Tibial nerve (tissue), 4 donors: Measurements from ENCODE around the gene ARHGEF4. TPM values are rescaled to one million over a fixed set of nuclear protein-coding genes. Genes with fewer than 3 reads are reported as not detected.

Experiments used
- DNase-seq, 2 donors: peaks; one replicate each; pipeline ENCODE4 v3.0.0-alpha.2; 2019; ENCODE audit warnings: low spot score in 2 of 2
- H3K27ac ChIP-seq, 4 donors: fragments of 200-600 bp; sonication (generic) in 3 of 4; one replicate each; pipeline ENCODE4 v1.5.1; 2017 to 2019; ENCODE audit warnings: mild to moderate bottlenecking in 1 of 4
- H3K27me3 ChIP-seq, 2 donors: fragments of 200-600 bp; sonication (generic) in 1 of 2; one replicate each; pipeline versions ENCODE4 v1.5.1 to v1.6.0; 2017 to 2019
- H3K36me3 ChIP-seq, 3 donors: fragments of 200-600 bp; sonication (generic); one replicate each; pipeline ENCODE4 v1.5.1; 2018 to 2019
- H3K4me1 ChIP-seq, 4 donors: fragments of 200-600 bp; sonication (generic) in 3 of 4; one replicate each; pipeline ENCODE4 v1.5.1; 2017 to 2019
- H3K4me3 ChIP-seq, 4 donors: fragments of 200-600 bp; sonication (generic) in 3 of 4; one replicate each; pipeline ENCODE4 v1.5.1; 2017 to 2019; ENCODE audit warnings: mild to moderate bottlenecking in 1 of 4, moderate library complexity in 1 of 4
- H3K9me3 ChIP-seq, 4 donors: fragments of 200-600 bp; sonication (generic) in 3 of 4; one replicate each; pipeline ENCODE4 v1.5.1; 2017 to 2019
- EP300 ChIP-seq, 2 donors: sonication (generic); formaldehyde crosslinking; IDR thresholded peaks; one replicate each; pipeline ENCODE4 v1.6.1; 2017; ENCODE audit warnings: antibody characterized with exemption in 2 of 2, mild to moderate bottlenecking in 1 of 2
- POLR2A ChIP-seq, 2 donors: fragments of 450-650 bp; IDR thresholded peaks; one replicate each; pipeline ENCODE4 v1.6.1; 2017; ENCODE audit warnings: antibody characterized with exemption in 2 of 2, mild to moderate bottlenecking in 2 of 2, moderate library complexity in 2 of 2
- WGBS, 2 donors: methylation state at CpG; one replicate each; pipeline ENCODE4 v1.1.5; 2018; 5-methylcytosine and 5-hydroxymethylcytosine counted together
- total RNA-seq, 4 donors: library from RNA; depleted of rRNA; stranded (reverse); fragments of >200 nt; gene quantifications; one replicate each; pipeline ENCODE4 v1.1.0, GENCODE V29; 2016
- TF ChIP-seq, protein P1 (sequence below), 5 experiments: fragments of 200-600 bp in 3 of 5; fragments of 450-650 bp in 2 of 5; sonication (generic) in 3 of 5; IDR thresholded peaks; one replicate each; pipeline ENCODE4 v1.5.1; 2016 to 2019; ENCODE audit warnings: antibody characterized with exemption in 5 of 5, mild to moderate bottlenecking in 3 of 5, moderate library complexity in 2 of 5

ARHGEF4 gene, protein sequence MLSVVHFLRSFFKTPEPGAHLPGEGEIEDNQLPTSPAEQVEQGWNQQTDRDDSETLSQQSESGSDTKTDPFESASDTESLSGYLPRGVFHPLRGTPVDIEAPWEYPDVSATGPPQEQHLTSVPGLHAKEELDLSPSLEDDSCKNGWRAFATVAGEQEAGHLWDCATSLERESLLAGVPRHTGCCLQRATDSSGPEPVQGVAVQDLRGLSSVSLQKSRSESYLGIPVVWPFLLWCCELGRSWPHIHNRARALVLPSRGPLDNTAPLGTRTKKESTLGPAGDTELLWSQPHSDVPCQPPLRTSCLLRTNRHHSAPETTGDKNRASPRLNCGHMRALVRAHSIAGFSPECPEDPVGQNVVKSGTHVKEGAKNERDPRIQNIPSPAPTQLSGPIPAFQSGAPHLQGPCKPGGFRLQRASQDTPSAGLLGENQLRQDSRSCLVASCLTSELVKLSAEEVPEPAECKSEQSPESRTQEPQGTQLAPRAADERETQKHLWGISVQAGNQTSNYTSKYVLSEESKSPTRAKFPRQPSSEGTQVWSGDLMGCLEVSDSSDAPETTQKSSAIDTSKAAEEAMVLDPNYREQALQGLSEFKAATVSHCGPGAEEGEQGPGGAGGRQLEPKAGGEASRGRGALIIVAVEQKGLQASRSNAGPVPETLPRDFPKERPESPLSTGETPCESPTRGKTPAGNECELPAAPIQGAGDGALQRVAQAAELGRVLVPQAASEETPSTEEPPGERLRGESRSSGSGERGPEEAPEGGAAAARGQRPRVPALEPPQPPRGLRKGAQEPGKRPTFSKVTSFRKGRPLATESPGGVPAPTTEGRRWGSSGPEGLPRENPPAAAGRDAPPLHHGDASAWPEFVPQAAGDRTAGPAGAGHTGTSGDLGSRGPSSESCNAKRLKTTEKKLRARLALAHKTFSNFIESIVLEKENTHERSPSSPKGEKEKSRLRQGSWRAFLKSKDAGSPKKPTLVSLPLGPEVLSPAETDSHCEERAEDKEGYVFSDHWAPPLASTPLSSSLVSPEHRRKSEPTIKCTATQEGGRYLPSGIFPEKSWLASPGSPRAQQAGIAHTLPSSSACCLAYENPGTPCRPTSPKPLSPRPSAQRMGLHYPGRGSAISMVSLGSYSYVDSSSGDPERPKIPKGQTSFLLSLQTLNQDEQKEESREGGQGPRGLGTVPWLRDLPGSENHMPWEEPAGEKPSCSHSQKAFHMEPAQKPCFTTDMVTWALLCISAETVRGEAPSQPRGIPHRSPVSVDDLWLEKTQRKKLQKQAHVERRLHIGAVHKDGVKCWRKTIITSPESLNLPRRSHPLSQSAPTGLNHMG (N-terminal part only)
- 10 to 100 TPM; 16.3 to 50.7 (median 23.3) TPM for total RNA-seq

GRCh38 chr2:130836501-130837174, at the start of gene ARHGEF4:
Gene ARHGEF4 (plus strand): TSS chr2:130836914. CDS start chr2:130836954, 40 bp downstream.
- peaks cover 0 to 40% of the 10 kb centered on the region in 2 donors for H3K27me3 ChIP-seq
- peak within 1 kb of the TSS in 2 of 4 donors; percentile 10 to 31 for H3K27ac ChIP-seq
- peaks cover 0 to 14% (median 0%) of the 10 kb centered on the region in 4 donors for H3K4me1 ChIP-seq
- H3K4me3 ChIP-seq = peak within 1 kb of the TSS; percentile 15 to 44 (median 26)
- TF ChIP-seq EP300 (IDR thresholded peaks at IDR 0.05) (no peak), POLR2A (IDR thresholded peaks at IDR 0.05) (no peak)
- TF ChIP-seq, protein P1, sequence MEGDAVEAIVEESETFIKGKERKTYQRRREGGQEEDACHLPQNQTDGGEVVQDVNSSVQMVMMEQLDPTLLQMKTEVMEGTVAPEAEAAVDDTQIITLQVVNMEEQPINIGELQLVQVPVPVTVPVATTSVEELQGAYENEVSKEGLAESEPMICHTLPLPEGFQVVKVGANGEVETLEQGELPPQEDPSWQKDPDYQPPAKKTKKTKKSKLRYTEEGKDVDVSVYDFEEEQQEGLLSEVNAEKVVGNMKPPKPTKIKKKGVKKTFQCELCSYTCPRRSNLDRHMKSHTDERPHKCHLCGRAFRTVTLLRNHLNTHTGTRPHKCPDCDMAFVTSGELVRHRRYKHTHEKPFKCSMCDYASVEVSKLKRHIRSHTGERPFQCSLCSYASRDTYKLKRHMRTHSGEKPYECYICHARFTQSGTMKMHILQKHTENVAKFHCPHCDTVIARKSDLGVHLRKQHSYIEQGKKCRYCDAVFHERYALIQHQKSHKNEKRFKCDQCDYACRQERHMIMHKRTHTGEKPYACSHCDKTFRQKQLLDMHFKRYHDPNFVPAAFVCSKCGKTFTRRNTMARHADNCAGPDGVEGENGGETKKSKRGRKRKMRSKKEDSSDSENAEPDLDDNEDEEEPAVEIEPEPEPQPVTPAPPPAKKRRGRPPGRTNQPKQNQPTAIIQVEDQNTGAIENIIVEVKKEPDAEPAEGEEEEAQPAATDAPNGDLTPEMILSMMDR (IDR thresholded peaks at IDR 0.05) = no peak
- no peaks in the 10 kb centered on the region for H3K36me3 ChIP-seq
- 15 to 31% methylated on average over 8 to 22 of the region's 70 CpGs for WGBS, 2 donors
- no peaks in the 10 kb centered on the region for H3K9me3 ChIP-seq
- DNase-seq = no peak

GRCh38 chr2:130787841-130788240, 48.9 kb upstream of the ARHGEF4 start:
- Histone ChIP-seq H3K36me3 (no peaks in the 10 kb centered on the region), H3K9me3 (no peaks in the 10 kb centered on the region), H3K4me3 (no peak overlapping the region), H3K27ac (no peak overlapping the region), H3K4me1 (no peaks in the 10 kb centered on the region), H3K27me3 (no peaks in the 10 kb centered on the region)
- TF ChIP-seq, protein P1 (IDR thresholded peaks at IDR 0.05) = no peak
- no peak for TF ChIP-seq EP300 (IDR thresholded peaks at IDR 0.05)
- DNase-seq = no peak
- 85 to 89% methylated on average over 17 of the region's 17 CpGs for WGBS, 2 donors

DNA sequence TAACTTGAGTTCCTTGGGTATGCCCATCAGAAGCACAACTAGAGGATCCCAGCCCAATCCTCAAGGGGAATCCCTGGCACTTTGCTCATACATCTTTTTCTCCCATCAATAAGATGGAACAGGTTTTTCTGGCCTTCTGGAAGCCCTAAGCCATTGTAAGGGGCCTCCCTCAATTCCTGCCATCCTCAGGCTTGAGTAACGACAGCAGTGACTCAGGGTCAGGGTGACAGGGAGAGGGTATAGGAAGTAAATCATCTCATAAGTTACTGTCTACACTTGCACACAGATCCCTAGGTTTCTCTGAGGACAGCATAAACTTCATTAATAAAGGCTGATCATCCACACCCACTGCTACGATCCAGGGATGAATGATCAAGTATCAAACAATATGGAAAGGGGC, 46.4 kb upstream of the ARHGEF4 start:
- H3K27ac ChIP-seq = no peak overlapping the region
- DNase-seq = no peak
- no peaks in the 10 kb centered on the region for H3K27me3 ChIP-seq
- no peak overlapping the region for H3K4me3 ChIP-seq
- 69 to 72% methylated on average over 2 of the region's 2 CpGs for WGBS, 2 donors
- no peaks in the 10 kb centered on the region for H3K9me3 ChIP-seq
- TF ChIP-seq, protein P1 (IDR thresholded peaks at IDR 0.05) = no peak
- TF ChIP-seq POLR2A (IDR thresholded peaks at IDR 0.05) = no peak
- TF ChIP-seq EP300 (IDR thresholded peaks at IDR 0.05) = no peak
- no peaks in the 10 kb centered on the region for H3K4me1 ChIP-seq
- no peaks in the 10 kb centered on the region for H3K36me3 ChIP-seq

GRCh38 chr2:130790804-130791616, 45.7 kb upstream of the ARHGEF4 start:
- H3K36me3 ChIP-seq = no peaks in the 10 kb centered on the region
- no peak for TF ChIP-seq EP300 (IDR thresholded peaks at IDR 0.05)
- TF ChIP-seq, protein P1 (IDR thresholded peaks at IDR 0.05) = no peak
- no peak for TF ChIP-seq POLR2A (IDR thresholded peaks at IDR 0.05)
- DNase-seq = no peak
- 88 to 93% methylated on average over 9 of the region's 9 CpGs for WGBS, 2 donors
- H3K4me1 ChIP-seq = no peaks in the 10 kb centered on the region
- no peak overlapping the region for H3K27ac ChIP-seq
- H3K4me3 ChIP-seq = no peak overlapping the region
- H3K9me3 ChIP-seq = no peaks in the 10 kb centered on the region
- no peaks in the 10 kb centered on the region for H3K27me3 ChIP-seq
